Activated naive CD4-positive, alpha-beta T cell treated with anti-CD3 and anti-CD28 coated beads, Interleukin-2, amount 50 U/mL, for 16 hours (primary cell): ENCODE results near the gene IL20RB.

Experiments used
- DNase-seq: peaks from one replicate; pipeline ENCODE4 v3.0.0-alpha.2; 2020

Gene IL20RB

DNA sequence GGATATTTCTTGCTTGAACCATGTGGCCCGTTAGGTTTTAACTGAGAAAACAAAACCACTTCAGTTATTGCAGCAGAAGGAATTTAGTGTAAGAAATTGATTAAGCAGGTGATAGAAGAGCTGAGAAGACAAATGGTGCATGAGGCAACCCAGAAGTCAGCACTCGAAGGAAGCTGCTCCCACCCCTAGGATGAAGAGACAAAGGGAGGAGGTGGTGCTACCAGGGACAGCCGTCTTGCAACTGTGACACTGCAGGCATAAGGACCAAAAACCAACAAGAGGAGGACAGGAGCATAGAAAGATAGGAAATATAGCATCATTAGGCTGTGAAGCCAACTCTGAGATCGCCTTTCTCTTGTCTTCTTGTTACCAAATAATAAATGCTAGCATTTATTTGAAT lies 89.0 kb downstream of the IL20RB start:
- no peak for DNase-seq

GRCh38 chr3:137047240-137047639 lies 89.5 kb downstream of the IL20RB start:
- no peak for DNase-seq

DNA sequence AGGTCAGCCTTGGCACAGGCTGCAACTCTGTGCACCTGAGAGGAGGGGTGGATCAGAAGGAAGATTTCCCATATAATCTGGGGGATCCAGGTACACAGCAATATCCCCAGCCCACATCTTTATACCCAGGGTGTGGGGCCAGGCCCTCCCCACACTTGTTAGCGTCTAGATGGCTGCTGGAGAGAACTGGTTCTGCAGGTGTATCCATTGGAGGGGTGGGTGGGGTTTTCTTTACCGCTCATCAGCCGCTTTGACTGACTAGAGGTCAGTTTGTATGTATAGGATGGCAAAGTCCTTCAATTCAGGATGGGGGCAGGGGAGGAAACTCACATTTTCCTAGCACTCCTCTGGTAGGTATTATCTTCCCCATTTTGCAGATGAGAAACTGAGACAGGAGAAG lies 92.5 kb downstream of the IL20RB start:
- DNase-seq: no peak

DNA sequence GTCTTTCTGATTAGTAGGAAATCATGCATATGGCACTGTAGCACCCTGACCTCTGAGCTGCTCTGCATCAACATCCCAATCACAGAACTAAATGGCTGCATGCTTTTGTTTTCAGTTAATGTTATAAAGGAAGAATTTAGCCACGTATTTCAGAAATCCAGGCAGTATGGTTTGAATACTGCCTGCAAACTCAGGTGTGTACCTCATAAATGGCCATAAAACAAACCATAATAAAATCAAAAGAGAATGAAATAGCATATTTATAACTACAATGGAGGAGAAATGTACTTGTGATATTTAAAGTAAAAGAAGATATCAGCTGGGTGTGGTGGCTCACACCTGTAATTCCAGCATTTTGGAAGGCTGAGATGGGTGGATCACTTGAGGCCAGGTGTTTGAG lies 94.5 kb downstream of the IL20RB start:
- no peak for DNase-seq
